GM21423 (cell line): Measurements from ENCODE around the gene PPL.
"Not testable (repeated sequence)": the region's sequence is repeated elsewhere in the genome, so short reads cannot be mapped to it uniquely, and the experiment has no call there.

Experiments used
- ATAC-seq: cut with Tn5 transposase; IDR thresholded peaks from one replicate; pipeline ENCODE4 v1.9.1; 2021; ENCODE audit warnings: mild to moderate bottlenecking, moderate library complexity; ENCODE audit not compliant: unreplicated experiment

Gene PPL

GRCh38 chr16:4960579-4960978, 23.6 kb upstream of the PPL start:
- no peak for ATAC-seq

- no peak for ATAC-seq
Measured at GRCh38 chr16:4958510-4959438, 21.8 kb upstream of the PPL start.

GRCh38 chr16:4957720-4958509, 21.0 kb upstream of the PPL start, which contains the start of gene SEC14L5:
Gene SEC14L5, plus strand, starts transcription at chr16:4958330. Its CDS starts 994 bp downstream, at chr16:4959324.
- peak; percentile 78 for ATAC-seq

GRCh38 chr16:4957420-4957719, 20.4 kb upstream of the PPL start:
- no peak for ATAC-seq

GRCh38 chr16:4954714-4955113, 17.8 kb upstream of the PPL start:
- ATAC-seq = no peak

- not testable (repeated sequence) for ATAC-seq
Measured at GRCh38 chr16:4951583-4951982, 14.6 kb upstream of the PPL start.

- no peak for ATAC-seq
Measured at GRCh38 chr16:4949986-4950385, 13.0 kb upstream of the PPL start.

- no peak for ATAC-seq
Measured at GRCh38 chr16:4948903-4949766, 12.2 kb upstream of the PPL start.

GRCh38 chr16:4947722-4948503, 11.0 kb upstream of the PPL start:
- no peak for ATAC-seq

- ATAC-seq = no peak
Measured at GRCh38 chr16:4946917-4947316, 10.0 kb upstream of the PPL start.

GRCh38 chr16:4945560-4946502, 8.9 kb upstream of the PPL start:
- ATAC-seq = no peak

GRCh38 chr16:4944333-4945281, 7.7 kb upstream of the PPL start:
- ATAC-seq = no peak

- ATAC-seq = no peak
Measured at GRCh38 chr16:4942481-4942880, 5.5 kb upstream of the PPL start.

GRCh38 chr16:4940719-4941118, 3.8 kb upstream of the PPL start:
- no peak for ATAC-seq

GRCh38 chr16:4938683-4939030, 1.7 kb upstream of the PPL start:
- no peak for ATAC-seq

- ATAC-seq = no peak
Measured at GRCh38 chr16:4937782-4938682, 1.1 kb upstream of the PPL start.
